Right renal cortex interstitium (tissue), 3 donors: Measurements from ENCODE around the gene CYP46A1. TPM values are rescaled to one million over a fixed set of nuclear protein-coding genes. Genes with fewer than 3 reads are reported as not detected.

Experiments
- DNase-seq, 3 donors: peaks; one replicate each; pipeline ENCODE4 v3.0.0-alpha.2; 2013; ENCODE audit warnings: low read depth in 3 of 3, low spot score in 2 of 3
- polyA plus RNA-seq, 3 donors: library from polyadenylated mRNA; unstranded; fragments of 120-200 nt; gene quantifications; one replicate each; pipeline ENCODE4 v1.2.1, GENCODE V29; 2013; ENCODE audit not compliant: insufficient read length in 3 of 3

The CYP46A1 gene
- polyA plus RNA-seq, 3 donors = 1.1 to 1.6 (median 1.4) TPM

DNA sequence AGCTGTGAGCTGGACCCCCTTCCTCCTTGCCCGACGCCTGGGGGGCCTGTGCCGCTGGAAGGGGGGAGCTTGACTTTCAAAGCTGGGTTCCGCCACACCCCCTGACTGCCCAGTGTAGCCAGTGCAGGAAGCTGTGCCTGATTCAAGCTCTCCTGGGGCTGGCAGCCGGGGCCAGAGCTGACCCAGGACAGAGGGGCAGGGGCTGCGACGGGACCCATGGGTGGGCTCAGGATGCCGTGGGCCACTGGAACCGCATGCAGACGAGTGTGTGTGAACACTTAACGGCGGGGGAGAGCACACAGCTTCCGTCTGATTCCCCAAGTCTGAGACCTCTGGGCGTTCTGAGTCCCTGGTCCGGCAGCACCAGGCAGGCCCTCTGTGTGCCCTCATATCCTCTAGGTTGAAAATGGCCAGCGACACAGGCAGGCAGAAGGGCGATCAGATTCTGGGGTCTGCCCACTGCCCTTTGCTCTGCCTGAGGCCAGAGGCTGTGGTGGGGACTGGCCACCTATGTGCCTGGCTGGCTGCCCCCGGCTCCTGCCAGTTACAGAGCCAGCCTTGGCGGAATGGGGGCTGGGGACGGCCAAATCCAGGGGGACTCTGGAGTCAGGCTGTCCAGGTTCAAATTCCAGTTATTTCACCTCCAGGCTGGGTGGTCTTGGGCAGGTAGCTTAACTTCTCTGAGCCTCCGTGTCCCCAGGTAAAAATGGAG is 54.0 kb downstream of the CYP46A1 start:
- DNase-seq = no peak

- DNase-seq = no peak
Measured at GRCh38 chr14:99740411-99740810, 56.3 kb downstream of the CYP46A1 start.

- DNase-seq = no peak
Measured at GRCh38 chr14:99741227-99741976, 57.3 kb downstream of the CYP46A1 start.

DNA sequence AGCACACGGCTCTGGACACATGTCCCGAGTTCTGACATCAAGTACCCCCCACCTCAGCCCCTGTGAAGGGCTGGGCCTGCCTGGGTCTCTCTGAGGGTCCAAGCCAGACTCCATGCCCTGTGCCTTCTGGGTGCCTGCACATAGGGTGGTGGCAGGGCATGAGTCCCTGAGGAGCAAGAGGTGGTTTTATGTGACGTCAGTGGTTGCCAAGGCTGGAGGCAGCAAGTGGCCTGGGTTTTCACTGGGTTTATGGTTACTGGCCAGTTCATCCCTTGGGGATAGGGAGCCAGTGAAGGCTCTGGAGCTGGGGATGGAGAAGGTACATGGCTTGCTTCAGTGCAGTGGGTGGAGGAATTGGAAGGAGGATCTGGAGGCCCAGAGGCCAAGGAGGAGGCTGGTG is 58.0 kb downstream of the CYP46A1 start:
- no peak for DNase-seq

DNA sequence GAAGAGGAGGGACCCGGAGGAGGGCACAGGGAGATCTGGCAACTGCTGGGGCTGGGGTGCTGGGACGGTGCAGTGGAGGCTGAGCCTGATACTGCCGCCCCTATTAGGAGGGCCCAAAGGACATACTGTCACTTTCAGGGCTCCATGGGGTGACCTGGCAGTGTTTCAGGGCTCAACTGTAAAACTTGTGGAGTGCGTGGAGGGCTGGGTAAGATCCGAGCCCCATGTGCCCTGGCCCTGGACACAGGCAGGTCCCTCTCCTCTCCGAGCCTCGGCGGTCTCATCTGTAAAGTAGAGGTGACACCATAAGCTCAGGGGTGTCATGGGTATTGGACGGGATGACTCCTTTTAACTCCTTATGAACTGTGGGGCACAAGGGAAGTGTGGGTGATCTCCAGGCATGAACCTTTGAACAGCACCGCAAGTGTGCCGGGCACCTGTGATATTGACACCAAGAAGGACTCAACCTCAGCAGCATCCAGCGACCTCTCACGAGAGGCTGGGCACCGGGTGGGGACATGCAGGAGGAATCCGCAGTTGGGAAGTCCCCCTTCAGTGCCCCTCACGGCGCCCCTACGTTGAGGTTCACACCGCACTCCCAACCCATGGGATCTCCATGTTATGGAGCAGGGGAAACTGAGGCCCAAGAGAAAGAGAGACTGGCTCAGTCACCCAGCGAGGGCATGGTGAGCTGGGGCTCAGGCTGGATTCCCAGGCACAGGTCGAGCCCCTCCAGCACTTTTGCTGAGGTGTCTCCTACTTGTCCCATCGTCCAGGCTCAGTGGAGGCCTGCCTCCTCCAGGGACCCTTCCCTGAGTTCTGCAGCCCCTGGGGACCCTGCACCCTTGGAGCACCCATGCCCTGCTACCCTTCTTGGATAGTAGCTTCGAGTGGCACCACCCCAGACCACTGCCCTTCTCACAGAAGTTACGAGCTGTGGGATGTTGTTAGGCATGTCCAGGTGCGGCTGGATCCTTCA is 58.7 kb downstream of the CYP46A1 start:
- no peak for DNase-seq

- no peak for DNase-seq
Measured at GRCh38 chr14:99744199-99744872, 60.2 kb downstream of the CYP46A1 start.

- DNase-seq = no peak
Measured at GRCh38 chr14:99744873-99745224, 60.8 kb downstream of the CYP46A1 start.

- DNase-seq = no peak
Measured at GRCh38 chr14:99745307-99745951, 61.3 kb downstream of the CYP46A1 start.

GRCh38 chr14:99747167-99747566 is 63.1 kb downstream of the CYP46A1 start:
- DNase-seq = no peak

GRCh38 chr14:99747582-99748330 is 63.7 kb downstream of the CYP46A1 start:
- no peak for DNase-seq

DNA sequence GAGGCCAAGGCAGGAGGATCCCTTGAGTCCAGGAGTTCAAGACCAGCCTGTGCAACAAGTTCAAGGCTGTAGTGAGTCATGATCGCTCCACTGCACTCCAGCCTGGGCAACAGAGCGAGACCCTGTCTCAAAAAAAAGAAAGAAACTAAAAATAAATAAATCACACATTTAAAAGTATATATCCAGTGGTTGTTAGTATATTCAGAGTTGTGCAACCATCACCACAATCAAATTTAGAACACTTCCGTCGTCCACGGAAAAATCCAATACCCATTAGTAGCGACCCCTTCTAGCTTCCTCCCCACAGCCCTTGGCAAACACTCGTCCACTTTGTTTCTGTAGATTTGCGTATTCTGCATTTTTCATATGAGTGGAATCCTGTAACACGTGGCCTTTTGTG is 64.4 kb downstream of the CYP46A1 start:
- no peak for DNase-seq

GRCh38 chr14:99749142-99749541 is 65.0 kb downstream of the CYP46A1 start:
- DNase-seq = no peak

DNA sequence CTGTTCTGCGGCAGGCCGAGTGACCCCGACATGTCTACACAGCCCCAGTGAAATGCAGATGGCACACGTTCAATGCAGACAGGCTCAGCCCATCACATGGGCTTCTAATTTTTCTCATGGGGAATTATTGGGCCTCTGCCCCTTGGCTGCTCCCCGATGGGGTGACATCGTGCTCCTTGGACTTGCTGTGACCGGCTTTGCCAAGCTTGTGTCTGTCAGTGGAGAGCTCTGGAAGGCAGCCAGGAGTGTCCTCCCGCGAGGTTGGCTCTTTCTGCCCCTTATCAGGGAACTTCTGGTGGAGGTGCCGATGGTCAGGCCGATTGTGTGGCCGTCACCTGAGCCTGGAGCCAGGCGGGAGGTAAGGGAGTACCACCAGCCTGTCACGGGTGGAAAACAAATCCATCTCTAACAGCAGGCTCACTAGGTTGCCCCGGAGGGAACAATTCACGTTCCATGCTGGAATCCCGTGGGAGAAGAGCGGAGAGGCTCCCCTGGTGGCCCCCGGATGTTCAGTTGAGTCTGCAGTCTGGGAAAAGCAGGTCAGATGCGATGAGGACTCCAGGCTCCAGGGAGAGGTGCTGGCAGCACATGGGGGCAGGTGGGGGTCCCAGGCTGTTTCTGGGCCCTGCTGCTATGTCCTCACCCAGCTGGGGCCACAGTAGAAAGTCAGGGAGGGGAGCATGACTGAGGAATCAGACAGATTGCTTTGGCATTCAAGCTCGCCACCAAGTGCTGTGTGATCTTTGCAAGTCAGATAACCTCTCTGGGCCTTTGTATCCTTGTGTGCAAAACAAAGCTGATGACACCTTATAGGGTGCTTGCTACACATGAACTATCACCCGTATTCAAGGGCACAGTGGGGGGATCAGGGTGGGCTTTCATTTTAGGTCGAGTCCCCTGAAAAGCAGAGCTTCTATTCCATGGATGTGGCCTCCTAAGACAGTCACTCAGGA is 65.9 kb downstream of the CYP46A1 start:
- DNase-seq = no peak

GRCh38 chr14:99750746-99751450 is 66.8 kb downstream of the CYP46A1 start:
- no peak for DNase-seq

- no peak for DNase-seq
Measured at GRCh38 chr14:99751539-99752485, 67.7 kb downstream of the CYP46A1 start.

DNA sequence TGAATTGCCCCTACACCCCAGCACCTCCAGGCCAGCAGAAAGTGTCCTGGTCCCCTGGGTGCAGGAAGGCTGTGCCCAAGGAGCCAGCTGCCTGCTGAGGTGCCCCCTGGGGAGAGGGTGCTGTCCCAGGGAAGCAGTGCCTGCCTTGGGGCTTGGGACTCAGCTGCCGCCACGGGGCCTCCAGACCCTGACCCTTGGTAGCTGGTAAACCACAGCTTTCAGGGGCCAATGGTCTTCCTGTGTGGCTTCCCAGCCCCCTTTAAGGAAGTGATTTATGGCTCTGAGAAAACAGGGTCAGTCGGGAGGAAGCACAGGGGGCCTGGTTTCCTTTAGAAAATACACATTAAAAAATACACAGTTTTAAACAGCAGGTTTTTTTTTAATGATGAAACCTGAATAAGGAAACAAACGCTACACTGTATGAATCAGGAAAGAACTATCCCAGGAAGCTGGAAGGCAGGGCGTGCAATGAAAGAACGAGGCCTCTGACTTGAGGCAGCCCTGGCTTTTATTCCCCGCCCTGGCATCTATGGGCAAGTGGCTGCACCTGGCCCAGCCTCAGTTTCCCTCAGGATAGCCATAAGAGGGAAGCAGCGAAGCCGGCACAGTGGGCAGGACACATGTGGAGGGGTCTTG is 68.5 kb downstream of the CYP46A1 start:
- DNase-seq = no peak
